BJ (cell line): ENCODE measurements around the gene TBPL2. TPM values are rescaled to one million over a fixed set of nuclear protein-coding genes. Genes with fewer than 3 reads are reported as not detected.

ENCODE experiments used
- CTCF ChIA-PET: fragments of 350-600 bp; formaldehyde crosslinking; extraction: SDS; loops from one replicate; lab custom pipeline; 2021; ENCODE audit warnings: antibody characterized with exemption, inconsistent platforms; lab: Yijun Ruan, JAX
- POLR2A ChIA-PET: fragments of 300-600 bp; sonication (Branson Sonifier 250); formaldehyde crosslinking; extraction: SDS; loops from one replicate; lab custom pipeline; 2021; ENCODE audit warnings: antibody characterized with exemption; lab: Charles Lee
- DNase-seq: peaks from one replicate; pipeline ENCODE4 v3.0.0-alpha.2; 2011; ENCODE audit warnings: low read depth
- H3K27me3 ChIP-seq: 2 replicates; pipeline ENCODE4 v1.6.0; 2011; ENCODE audit warnings: low read length; ENCODE audit not compliant: control insufficient read depth, insufficient read depth
- H3K36me3 ChIP-seq: 2 replicates; pipeline ENCODE4 v1.5.1; 2011; ENCODE audit warnings: low read length; ENCODE audit not compliant: control insufficient read depth, insufficient read depth
- H3K4me3 ChIP-seq: 2 replicates; pipeline ENCODE4 v1.5.1; 2011; ENCODE audit warnings: low read depth, mild to moderate bottlenecking, control low read depth, low read length
- CTCF ChIP-seq: IDR thresholded peaks from 2 replicates; pipeline ENCODE4 v1.5.1; 2011; ENCODE audit warnings: low read depth, mild to moderate bottlenecking, control low read depth, inconsistent platforms, low read length, moderate library complexity; ENCODE audit not compliant: insufficient read depth
- polyA plus RNA-seq: library from polyadenylated mRNA; depleted of rRNA; stranded (reverse); fragments of >200 nt; gene quantifications from 2 replicates; pipeline ENCODE4 v1.2.3, GENCODE V29; 2011

TBPL2 gene
- polyA plus RNA-seq, 1 experiment = not detected

- no peaks in the 10 kb centered on the region for H3K27me3 ChIP-seq
- ChIA-PET CTCF (interaction anchor here (1.2 kb wide), 1 partner anchor 15 kb away, joined by 4 read pairs; no protein-coding TSS in a partner anchor), POLR2A (no interaction called here)
- DNase-seq = no peak
- peaks cover 7% of the 10 kb centered on the region; the same call in 1 of the 2 replicates for H3K36me3 ChIP-seq
- no peak overlapping the region for H3K4me3 ChIP-seq
- no peak for TF ChIP-seq CTCF
Observed at GRCh38 chr14:55382483-55382882, 57.9 kb downstream of the TBPL2 start.

GRCh38 chr14:55381561-55381960 is 58.9 kb downstream of the TBPL2 start:
- CTCF ChIA-PET = no interaction called here
- Histone ChIP-seq H3K36me3 (peaks cover 10% of the 10 kb centered on the region), H3K27me3 (no peaks in the 10 kb centered on the region), H3K4me3 (no peak overlapping the region)
- POLR2A ChIA-PET = no interaction called here
- no peak for TF ChIP-seq CTCF
- no peak for DNase-seq

- no peak overlapping the region for H3K4me3 ChIP-seq
- peaks cover 12% of the 10 kb centered on the region for H3K36me3 ChIP-seq
- DNase-seq = no peak
- TF ChIP-seq CTCF = no peak
- no peaks in the 10 kb centered on the region for H3K27me3 ChIP-seq
- ChIA-PET POLR2A (no interaction called here), CTCF (no interaction called here)
Observed at GRCh38 chr14:55381040-55381439, 59.4 kb downstream of the TBPL2 start.

GRCh38 chr14:55377236-55377635 is 63.2 kb downstream of the TBPL2 start:
- ChIA-PET POLR2A (no interaction called here), CTCF (interaction anchor here (1.4 kb wide), 1 partner anchor 9 kb away, joined by 4 read pairs; no protein-coding TSS in a partner anchor)
- no peak for DNase-seq
- no peak for TF ChIP-seq CTCF
- Histone ChIP-seq H3K4me3 (no peak overlapping the region), H3K27me3 (no peaks in the 10 kb centered on the region), H3K36me3 (peaks cover 12% of the 10 kb centered on the region)

DNA sequence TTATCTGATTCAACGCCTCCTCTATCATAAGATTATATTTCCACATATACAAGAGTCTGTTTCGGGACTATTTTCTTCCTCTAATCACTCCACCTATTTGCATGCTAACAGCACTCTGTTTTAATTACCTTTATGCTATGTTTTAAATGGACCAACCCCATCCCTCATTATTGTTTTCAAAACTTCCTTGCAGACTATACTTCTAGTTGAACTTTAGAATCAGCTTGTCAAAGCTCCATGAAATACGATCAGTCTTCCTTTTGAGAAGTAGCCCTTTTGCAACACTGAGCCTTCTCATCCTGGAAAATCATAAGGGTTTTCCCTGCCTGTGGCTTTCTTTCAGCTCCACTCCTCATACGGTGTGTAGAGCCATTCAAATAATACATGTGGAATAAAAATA is 65.6 kb downstream of the TBPL2 start:
- ChIA-PET CTCF (interaction anchor here (0.9 kb wide), 1 partner anchor 54 kb away, joined by 3 read pairs; no protein-coding TSS in a partner anchor), POLR2A (no interaction called here)
- H3K4me3 ChIP-seq = no peak overlapping the region
- TF ChIP-seq CTCF = no peak
- DNase-seq = no peak
- no peaks in the 10 kb centered on the region for H3K27me3 ChIP-seq
- H3K36me3 ChIP-seq = peaks cover 8% of the 10 kb centered on the region
